GM23338 (cell line): Measurements from ENCODE around the gene PARD3. TPM values are rescaled to one million over a fixed set of nuclear protein-coding genes. Genes with fewer than 3 reads are reported as not detected.

Experiments
- ATAC-seq: fragments of 200-7000 bp; cut with Tn5 transposase; 3 replicates; pipeline ENCODE4 v1.9.1; 2020
- DNase-seq: peaks from one replicate; pipeline ENCODE4 v3.0.0-alpha.2; 2015; ENCODE audit warnings: low spot score
- H2AFZ ChIP-seq: fragments of 200-600 bp; sonication (generic); 2 replicates; pipeline ENCODE4 v1.8.0; 2016; ENCODE audit warnings: antibody characterized with exemption, mild to moderate bottlenecking, moderate library complexity
- H3F3A ChIP-seq: fragments of 200-600 bp; sonication (generic); replicated peaks from 2 replicates; pipeline ENCODE4 v1.8.0; 2017; ENCODE audit warnings: antibody characterized with exemption, mixed run types, low read depth
- H3K27ac ChIP-seq: fragments of 200-600 bp; sonication (generic); 2 replicates; pipeline ENCODE4 v1.6.1; 2016; ENCODE audit warnings: low read depth
- H3K27me3 ChIP-seq: fragments of 200-600 bp; sonication (generic); 2 replicates; pipeline ENCODE4 v1.8.0; 2016; ENCODE audit warnings: mild to moderate bottlenecking, mixed run types, moderate library complexity; ENCODE audit not compliant: insufficient read depth
- H3K36me3 ChIP-seq: fragments of 200-600 bp; sonication (generic); 2 replicates; pipeline ENCODE4 v1.8.0; 2016; ENCODE audit warnings: mild to moderate bottlenecking; ENCODE audit not compliant: insufficient read depth
- H3K4me1 ChIP-seq: fragments of 200-600 bp; sonication (generic); 2 replicates; pipeline ENCODE4 v1.8.0; 2016; ENCODE audit warnings: mild to moderate bottlenecking, moderate library complexity; ENCODE audit not compliant: insufficient read depth
- H3K4me2 ChIP-seq: fragments of 200-600 bp; sonication (generic); 2 replicates; pipeline ENCODE4 v1.7.1; 2017; ENCODE audit warnings: mixed run types
- H3K4me3 ChIP-seq: fragments of 200-600 bp; sonication (generic); 2 replicates; pipeline ENCODE4 v1.6.1; 2016; ENCODE audit warnings: mixed run types
- H3K79me2 ChIP-seq: fragments of 200-600 bp; sonication (generic); replicated peaks from 2 replicates; pipeline ENCODE4 v1.8.0; 2017; ENCODE audit warnings: mild to moderate bottlenecking; ENCODE audit not compliant: insufficient read depth
- H3K9me2 ChIP-seq: fragments of 200-600 bp; sonication (generic); 2 replicates; pipeline ENCODE4 v1.8.0; 2017; ENCODE audit not compliant: insufficient read depth
- H4K20me1 ChIP-seq: fragments of 200-600 bp; sonication (generic); replicated peaks from 2 replicates; pipeline ENCODE4 v1.8.0; 2017; ENCODE audit warnings: mild to moderate bottlenecking; ENCODE audit not compliant: insufficient read depth
- H3K27ac Mint-ChIP-seq: 2 replicates; pipeline ENCODE4 v1.8.0; 2020; ENCODE audit warnings: inconsistent platforms, mild to moderate bottlenecking, moderate library complexity, mixed read lengths
- H3K27me3 Mint-ChIP-seq: 3 replicates; pipeline ENCODE4 v1.8.0; 2022; ENCODE audit warnings: low read depth, mild to moderate bottlenecking, moderate library complexity, mixed read lengths, inconsistent platforms; ENCODE audit not compliant: insufficient read depth, poor library complexity
- H3K36me3 Mint-ChIP-seq: 3 replicates; pipeline ENCODE4 v1.8.0; 2021; ENCODE audit warnings: low read depth, mild to moderate bottlenecking, inconsistent platforms, moderate library complexity, mixed read lengths
- H3K4me1 Mint-ChIP-seq: 3 replicates; pipeline ENCODE4 v1.8.0; 2020; ENCODE audit warnings: mild to moderate bottlenecking, inconsistent platforms, mixed read lengths
- H3K4me3 Mint-ChIP-seq: 3 replicates; pipeline ENCODE4 v1.8.0; 2021; ENCODE audit warnings: moderate library complexity, mild to moderate bottlenecking, inconsistent platforms, mixed read lengths
- H3K9me3 Mint-ChIP-seq: 3 replicates; pipeline ENCODE4 v1.8.0; 2020; ENCODE audit warnings: moderate library complexity, mild to moderate bottlenecking, inconsistent platforms, mixed read lengths
- CREB1 ChIP-seq: fragments of 250-450 bp; sonication (Bioruptor Pico); IDR thresholded peaks from 2 replicates; pipeline ENCODE4 v1.5.0; 2020; ENCODE audit warnings: low read depth, mild to moderate bottlenecking, moderate library complexity
- EZH2 ChIP-seq: fragments of 200-600 bp; sonication (generic); IDR thresholded peaks from one replicate; pipeline ENCODE4 v1.8.0; 2017; ENCODE audit warnings: antibody characterized with exemption, mild to moderate bottlenecking, low read depth; ENCODE audit not compliant: unreplicated experiment
- EZH2phosphoT487 ChIP-seq: fragments of 200-600 bp; sonication (generic); IDR thresholded peaks from one replicate; pipeline ENCODE4 v1.8.1; 2018; ENCODE audit warnings: antibody characterized with exemption; ENCODE audit not compliant: unreplicated experiment
- JUNB ChIP-seq: IDR thresholded peaks from one replicate; pipeline ENCODE4 v1.6.1; 2016; ENCODE audit warnings: antibody characterized with exemption; ENCODE audit not compliant: unreplicated experiment
- NANOG ChIP-seq: IDR thresholded peaks from 2 replicates; pipeline ENCODE4 v1.6.1; 2016; ENCODE audit warnings: antibody characterized with exemption, borderline replicate concordance
- POLR2AphosphoS5 ChIP-seq: IDR thresholded peaks from 2 replicates; pipeline ENCODE4 v1.6.1; 2016; ENCODE audit warnings: antibody characterized with exemption, low read depth
- STAT1 ChIP-seq: IDR thresholded peaks from one replicate; pipeline ENCODE4 v1.6.1; 2016; ENCODE audit warnings: antibody characterized with exemption; ENCODE audit not compliant: unreplicated experiment
- ZNF114 ChIP-seq: fragments of 250-450 bp; sonication (Bioruptor Pico); IDR thresholded peaks from 2 replicates; pipeline ENCODE4 v1.5.0; 2020; ENCODE audit warnings: mild to moderate bottlenecking, moderate library complexity
- ZNF331 ChIP-seq: fragments of 250-450 bp; sonication (Bioruptor Pico); IDR thresholded peaks from 2 replicates; pipeline ENCODE4 v1.5.0; 2020; ENCODE audit warnings: low read depth, mild to moderate bottlenecking, moderate library complexity
- polyA plus RNA-seq: library from polyadenylated mRNA; unstranded; fragments of >200 nt; fragmentation: Nextera tagmentation; extraction: Ambion mirVana; gene quantifications from 2 replicates; pipeline ENCODE4 v1.2.1, GENCODE V29; 2016
- total RNA-seq: library from RNA; depleted of rRNA; stranded (reverse); fragments of >200 nt; shearing (Covaris generic); gene quantifications from 2 replicates; pipeline ENCODE4 v1.2.3, GENCODE V29; 2014
- TF ChIP-seq, protein P1 (sequence below), 2 experiments: fragments of 200-600 bp in 1 of 2; sonication (generic) in 1 of 2; conservative IDR thresholded peaks; 2 replicates each; pipeline versions ENCODE4 v1.5.1 to v1.6.1; 2016 to 2017; ENCODE audit warnings: antibody characterized with exemption in 2 of 2, low read depth in 2 of 2, mild to moderate bottlenecking in 2 of 2, moderate library complexity in 1 of 2
- TF ChIP-seq, protein P2 (sequence below): fragments of 250-450 bp; sonication (Bioruptor Pico); IDR thresholded peaks from 2 replicates; pipeline ENCODE4 v1.5.0; 2020; ENCODE audit warnings: mild to moderate bottlenecking, moderate library complexity
- TF ChIP-seq, protein P3 (sequence below): IDR thresholded peaks from one replicate; pipeline ENCODE4 v1.6.1; 2018; ENCODE audit warnings: antibody characterized with exemption; ENCODE audit not compliant: unreplicated experiment
- TF ChIP-seq, protein P4 (sequence below): IDR thresholded peaks from 2 replicates; pipeline ENCODE4 v1.6.1; 2016; ENCODE audit warnings: antibody characterized with exemption

PARD3 gene
- total and polyA plus RNA-seq, 2 experiments from 2014 or later, result 30.2 to 51.4 TPM

DNA sequence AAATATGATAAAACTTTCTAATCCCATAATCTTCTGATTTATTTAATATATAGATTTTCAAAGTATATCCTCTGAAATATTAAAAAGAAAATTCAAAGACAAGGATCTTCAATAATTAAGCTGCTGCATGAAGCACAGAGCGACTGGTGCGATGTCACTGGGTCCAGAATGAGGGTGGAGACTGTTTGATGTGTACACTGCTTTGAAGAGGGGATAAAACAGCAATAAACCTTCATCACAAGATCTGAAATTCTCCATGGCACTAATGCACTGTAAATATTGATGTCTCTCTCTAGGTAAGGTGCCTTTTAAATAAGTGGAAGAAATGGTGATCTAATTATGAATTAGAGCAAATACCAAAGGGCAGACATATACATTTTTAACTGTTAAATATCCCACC lies 337.8 kb downstream of the PARD3 start:
- H2AFZ ChIP-seq, result no peak overlapping the region
- no peaks in the 10 kb centered on the region for H3K36me3 ChIP-seq
- TF ChIP-seq ZNF114 (CRISPR knock-in tag) (no peak), POLR2AphosphoS5 (no peak), ZNF331 (CRISPR knock-in tag) (no peak), EZH2 (no peak), STAT1 (no peak), NANOG (no peak), CREB1 (CRISPR knock-in tag) (no peak), EZH2phosphoT487 (no peak), JUNB (no peak)
- TF ChIP-seq, protein P1, sequence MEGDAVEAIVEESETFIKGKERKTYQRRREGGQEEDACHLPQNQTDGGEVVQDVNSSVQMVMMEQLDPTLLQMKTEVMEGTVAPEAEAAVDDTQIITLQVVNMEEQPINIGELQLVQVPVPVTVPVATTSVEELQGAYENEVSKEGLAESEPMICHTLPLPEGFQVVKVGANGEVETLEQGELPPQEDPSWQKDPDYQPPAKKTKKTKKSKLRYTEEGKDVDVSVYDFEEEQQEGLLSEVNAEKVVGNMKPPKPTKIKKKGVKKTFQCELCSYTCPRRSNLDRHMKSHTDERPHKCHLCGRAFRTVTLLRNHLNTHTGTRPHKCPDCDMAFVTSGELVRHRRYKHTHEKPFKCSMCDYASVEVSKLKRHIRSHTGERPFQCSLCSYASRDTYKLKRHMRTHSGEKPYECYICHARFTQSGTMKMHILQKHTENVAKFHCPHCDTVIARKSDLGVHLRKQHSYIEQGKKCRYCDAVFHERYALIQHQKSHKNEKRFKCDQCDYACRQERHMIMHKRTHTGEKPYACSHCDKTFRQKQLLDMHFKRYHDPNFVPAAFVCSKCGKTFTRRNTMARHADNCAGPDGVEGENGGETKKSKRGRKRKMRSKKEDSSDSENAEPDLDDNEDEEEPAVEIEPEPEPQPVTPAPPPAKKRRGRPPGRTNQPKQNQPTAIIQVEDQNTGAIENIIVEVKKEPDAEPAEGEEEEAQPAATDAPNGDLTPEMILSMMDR (conservative IDR thresholded peaks at IDR 0.05; ENCODE audit: low read depth in 2 of 2), result no peak
- TF ChIP-seq, protein P2, sequence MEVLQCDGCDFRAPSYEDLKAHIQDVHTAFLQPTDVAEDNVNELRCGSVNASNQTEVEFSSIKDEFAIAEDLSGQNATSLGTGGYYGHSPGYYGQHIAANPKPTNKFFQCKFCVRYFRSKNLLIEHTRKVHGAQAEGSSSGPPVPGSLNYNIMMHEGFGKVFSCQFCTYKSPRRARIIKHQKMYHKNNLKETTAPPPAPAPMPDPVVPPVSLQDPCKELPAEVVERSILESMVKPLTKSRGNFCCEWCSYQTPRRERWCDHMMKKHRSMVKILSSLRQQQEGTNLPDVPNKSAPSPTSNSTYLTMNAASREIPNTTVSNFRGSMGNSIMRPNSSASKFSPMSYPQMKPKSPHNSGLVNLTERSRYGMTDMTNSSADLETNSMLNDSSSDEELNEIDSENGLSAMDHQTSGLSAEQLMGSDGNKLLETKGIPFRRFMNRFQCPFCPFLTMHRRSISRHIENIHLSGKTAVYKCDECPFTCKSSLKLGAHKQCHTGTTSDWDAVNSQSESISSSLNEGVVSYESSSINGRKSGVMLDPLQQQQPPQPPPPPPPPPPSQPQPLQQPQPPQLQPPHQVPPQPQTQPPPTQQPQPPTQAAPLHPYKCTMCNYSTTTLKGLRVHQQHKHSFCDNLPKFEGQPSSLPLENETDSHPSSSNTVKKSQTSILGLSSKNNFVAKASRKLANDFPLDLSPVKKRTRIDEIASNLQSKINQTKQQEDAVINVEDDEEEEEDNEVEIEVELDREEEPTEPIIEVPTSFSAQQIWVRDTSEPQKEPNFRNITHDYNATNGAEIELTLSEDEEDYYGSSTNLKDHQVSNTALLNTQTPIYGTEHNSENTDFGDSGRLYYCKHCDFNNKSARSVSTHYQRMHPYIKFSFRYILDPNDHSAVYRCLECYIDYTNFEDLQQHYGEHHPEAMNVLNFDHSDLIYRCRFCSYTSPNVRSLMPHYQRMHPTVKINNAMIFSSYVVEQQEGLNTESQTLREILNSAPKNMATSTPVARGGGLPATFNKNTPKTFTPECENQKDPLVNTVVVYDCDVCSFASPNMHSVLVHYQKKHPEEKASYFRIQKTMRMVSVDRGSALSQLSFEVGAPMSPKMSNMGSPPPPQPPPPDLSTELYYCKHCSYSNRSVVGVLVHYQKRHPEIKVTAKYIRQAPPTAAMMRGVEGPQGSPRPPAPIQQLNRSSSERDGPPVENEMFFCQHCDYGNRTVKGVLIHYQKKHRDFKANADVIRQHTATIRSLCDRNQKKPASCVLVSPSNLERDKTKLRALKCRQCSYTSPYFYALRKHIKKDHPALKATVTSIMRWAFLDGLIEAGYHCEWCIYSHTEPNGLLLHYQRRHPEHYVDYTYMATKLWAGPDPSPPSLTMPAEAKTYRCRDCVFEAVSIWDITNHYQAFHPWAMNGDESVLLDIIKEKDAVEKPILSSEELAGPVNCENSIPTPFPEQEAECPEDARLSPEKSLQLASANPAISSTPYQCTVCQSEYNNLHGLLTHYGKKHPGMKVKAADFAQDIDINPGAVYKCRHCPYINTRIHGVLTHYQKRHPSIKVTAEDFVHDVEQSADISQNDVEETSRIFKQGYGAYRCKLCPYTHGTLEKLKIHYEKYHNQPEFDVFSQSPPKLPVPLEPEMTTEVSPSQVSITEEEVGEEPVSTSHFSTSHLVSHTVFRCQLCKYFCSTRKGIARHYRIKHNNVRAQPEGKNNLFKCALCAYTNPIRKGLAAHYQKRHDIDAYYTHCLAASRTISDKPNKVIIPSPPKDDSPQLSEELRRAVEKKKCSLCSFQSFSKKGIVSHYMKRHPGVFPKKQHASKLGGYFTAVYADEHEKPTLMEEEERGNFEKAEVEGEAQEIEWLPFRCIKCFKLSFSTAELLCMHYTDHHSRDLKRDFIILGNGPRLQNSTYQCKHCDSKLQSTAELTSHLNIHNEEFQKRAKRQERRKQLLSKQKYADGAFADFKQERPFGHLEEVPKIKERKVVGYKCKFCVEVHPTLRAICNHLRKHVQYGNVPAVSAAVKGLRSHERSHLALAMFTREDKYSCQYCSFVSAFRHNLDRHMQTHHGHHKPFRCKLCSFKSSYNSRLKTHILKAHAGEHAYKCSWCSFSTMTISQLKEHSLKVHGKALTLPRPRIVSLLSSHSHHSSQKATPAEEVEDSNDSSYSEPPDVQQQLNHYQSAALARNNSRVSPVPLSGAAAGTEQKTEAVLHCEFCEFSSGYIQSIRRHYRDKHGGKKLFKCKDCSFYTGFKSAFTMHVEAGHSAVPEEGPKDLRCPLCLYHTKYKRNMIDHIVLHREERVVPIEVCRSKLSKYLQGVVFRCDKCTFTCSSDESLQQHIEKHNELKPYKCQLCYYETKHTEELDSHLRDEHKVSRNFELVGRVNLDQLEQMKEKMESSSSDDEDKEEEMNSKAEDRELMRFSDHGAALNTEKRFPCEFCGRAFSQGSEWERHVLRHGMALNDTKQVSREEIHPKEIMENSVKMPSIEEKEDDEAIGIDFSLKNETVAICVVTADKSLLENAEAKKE (CRISPR knock-in tag), result no peak
- TF ChIP-seq, protein P3, sequence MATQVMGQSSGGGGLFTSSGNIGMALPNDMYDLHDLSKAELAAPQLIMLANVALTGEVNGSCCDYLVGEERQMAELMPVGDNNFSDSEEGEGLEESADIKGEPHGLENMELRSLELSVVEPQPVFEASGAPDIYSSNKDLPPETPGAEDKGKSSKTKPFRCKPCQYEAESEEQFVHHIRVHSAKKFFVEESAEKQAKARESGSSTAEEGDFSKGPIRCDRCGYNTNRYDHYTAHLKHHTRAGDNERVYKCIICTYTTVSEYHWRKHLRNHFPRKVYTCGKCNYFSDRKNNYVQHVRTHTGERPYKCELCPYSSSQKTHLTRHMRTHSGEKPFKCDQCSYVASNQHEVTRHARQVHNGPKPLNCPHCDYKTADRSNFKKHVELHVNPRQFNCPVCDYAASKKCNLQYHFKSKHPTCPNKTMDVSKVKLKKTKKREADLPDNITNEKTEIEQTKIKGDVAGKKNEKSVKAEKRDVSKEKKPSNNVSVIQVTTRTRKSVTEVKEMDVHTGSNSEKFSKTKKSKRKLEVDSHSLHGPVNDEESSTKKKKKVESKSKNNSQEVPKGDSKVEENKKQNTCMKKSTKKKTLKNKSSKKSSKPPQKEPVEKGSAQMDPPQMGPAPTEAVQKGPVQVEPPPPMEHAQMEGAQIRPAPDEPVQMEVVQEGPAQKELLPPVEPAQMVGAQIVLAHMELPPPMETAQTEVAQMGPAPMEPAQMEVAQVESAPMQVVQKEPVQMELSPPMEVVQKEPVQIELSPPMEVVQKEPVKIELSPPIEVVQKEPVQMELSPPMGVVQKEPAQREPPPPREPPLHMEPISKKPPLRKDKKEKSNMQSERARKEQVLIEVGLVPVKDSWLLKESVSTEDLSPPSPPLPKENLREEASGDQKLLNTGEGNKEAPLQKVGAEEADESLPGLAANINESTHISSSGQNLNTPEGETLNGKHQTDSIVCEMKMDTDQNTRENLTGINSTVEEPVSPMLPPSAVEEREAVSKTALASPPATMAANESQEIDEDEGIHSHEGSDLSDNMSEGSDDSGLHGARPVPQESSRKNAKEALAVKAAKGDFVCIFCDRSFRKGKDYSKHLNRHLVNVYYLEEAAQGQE, result no peak
- TF ChIP-seq, protein P4, sequence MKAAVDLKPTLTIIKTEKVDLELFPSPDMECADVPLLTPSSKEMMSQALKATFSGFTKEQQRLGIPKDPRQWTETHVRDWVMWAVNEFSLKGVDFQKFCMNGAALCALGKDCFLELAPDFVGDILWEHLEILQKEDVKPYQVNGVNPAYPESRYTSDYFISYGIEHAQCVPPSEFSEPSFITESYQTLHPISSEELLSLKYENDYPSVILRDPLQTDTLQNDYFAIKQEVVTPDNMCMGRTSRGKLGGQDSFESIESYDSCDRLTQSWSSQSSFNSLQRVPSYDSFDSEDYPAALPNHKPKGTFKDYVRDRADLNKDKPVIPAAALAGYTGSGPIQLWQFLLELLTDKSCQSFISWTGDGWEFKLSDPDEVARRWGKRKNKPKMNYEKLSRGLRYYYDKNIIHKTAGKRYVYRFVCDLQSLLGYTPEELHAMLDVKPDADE, result no peak
- DNase-seq (no peak), ATAC-seq (no peak)
- H3K4me3 ChIP-seq, result no peak overlapping the region
- no peaks in the 10 kb centered on the region for H3F3A ChIP-seq
- peaks cover 10% of the 10 kb centered on the region for H3K4me1 Mint-ChIP-seq
- no peaks in the 10 kb centered on the region for H3K9me2 ChIP-seq
- no peak overlapping the region for H3K4me2 ChIP-seq
- no peaks in the 10 kb centered on the region for H3K9me3 Mint-ChIP-seq
- no peaks in the 10 kb centered on the region for H3K27me3 ChIP-seq
- no peak overlapping the region for H3K27ac ChIP-seq
- H3K79me2 ChIP-seq, result no peaks in the 10 kb centered on the region
- H3K36me3 Mint-ChIP-seq, result no peaks in the 10 kb centered on the region
- no peak overlapping the region for H3K4me3 Mint-ChIP-seq
- H4K20me1 ChIP-seq, result no peaks in the 10 kb centered on the region
- peaks cover 1% of the 10 kb centered on the region for H3K27me3 Mint-ChIP-seq
- H3K4me1 ChIP-seq, result no peaks in the 10 kb centered on the region
- H3K27ac Mint-ChIP-seq, result no peak overlapping the region
